Measurements from ENCODE around the gene ENOX1.
"Not testable (repeated sequence)": the region's sequence is repeated elsewhere in the genome, so short reads cannot be mapped to it uniquely, and the experiment has no call there.

The ENOX1 gene

GRCh38 chr13:43432958-43433357, 353.8 kb downstream of the ENOX1 start:
- DNase-seq (ENCODE audit: low read depth, low spot score): no peak

DNA sequence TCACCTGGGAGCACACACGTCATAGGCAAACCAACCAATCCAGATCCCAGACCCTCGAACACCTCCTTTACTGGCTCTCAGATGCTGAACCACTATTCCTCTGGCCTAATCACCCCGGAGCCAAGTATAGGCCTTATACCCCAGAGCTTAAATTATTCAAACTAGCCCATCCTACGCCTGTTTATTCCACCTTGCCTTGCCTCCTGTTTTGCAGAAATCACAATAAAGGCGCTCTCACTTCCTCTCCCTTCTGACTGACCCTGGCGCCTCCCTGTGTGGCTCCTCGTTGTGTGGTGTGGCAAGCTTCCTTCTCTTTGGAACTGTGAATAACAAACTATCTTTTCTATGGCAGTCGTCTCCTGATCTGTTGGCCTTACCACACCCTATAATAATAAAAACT, 354.9 kb downstream of the ENOX1 start:
- no peak for DNase-seq (ENCODE audit: low read depth, low spot score)

DNA sequence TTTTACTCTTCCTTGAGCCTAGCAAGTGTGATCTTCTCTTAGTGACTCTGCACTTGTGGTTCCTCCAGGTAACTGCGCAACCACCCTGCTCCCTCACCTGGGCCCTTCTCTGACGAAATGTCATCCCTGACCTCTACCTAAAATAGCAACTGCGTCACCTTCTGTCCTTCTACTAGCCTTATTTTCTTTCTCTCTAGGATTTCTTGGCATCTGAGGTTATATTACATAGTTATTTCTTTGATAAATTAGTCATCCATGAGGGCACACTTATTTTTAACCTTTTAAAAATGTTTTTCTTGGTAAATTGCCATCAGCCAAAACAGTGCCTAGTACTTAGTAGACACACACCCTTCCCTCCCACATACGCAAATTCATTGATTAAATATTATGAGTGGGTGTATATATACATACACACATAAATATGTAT, 355.5 kb downstream of the ENOX1 start:
- no peak for DNase-seq (ENCODE audit: low read depth, low spot score)

DNA sequence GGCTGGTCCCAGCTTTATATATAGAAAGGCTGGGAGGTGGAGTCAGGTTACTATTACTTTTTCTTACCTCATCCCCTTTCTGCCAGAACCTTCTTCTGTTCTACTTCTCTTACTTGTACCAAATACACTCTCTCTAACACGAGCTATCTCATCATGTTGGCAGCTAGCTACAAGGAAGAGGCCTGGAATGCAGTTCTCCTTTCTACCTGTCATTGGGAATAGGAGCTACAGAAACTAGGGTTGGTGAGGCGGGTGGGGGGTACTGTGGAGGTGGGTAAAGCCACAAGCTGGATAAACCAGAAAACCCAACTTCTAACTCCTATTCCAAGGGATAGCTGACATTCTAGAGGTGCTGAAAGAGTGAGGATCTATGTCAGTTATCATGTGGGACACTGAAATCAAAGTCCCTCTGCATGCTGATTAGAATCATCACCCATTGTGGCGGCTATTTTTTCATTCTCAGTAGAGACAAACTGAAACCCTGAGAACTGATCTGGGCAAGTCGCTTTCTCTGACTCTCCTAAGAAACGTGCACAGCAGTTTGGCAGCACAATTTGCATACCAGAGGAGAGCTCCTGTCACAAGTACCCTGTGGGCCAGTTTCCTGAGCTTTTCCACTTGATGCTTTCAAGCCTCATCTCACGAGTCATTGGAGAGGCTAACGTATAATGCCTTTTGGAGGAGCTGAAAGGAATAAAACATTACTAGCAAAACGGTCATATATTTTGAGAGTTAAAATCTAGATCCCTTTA, 358.1 kb downstream of the ENOX1 start:
- DNase-seq (ENCODE audit: low read depth, low spot score): no peak

- DNase-seq (ENCODE audit: low read depth, low spot score): no peak
Measured at GRCh38 chr13:43426355-43426754, 360.4 kb downstream of the ENOX1 start.

DNA sequence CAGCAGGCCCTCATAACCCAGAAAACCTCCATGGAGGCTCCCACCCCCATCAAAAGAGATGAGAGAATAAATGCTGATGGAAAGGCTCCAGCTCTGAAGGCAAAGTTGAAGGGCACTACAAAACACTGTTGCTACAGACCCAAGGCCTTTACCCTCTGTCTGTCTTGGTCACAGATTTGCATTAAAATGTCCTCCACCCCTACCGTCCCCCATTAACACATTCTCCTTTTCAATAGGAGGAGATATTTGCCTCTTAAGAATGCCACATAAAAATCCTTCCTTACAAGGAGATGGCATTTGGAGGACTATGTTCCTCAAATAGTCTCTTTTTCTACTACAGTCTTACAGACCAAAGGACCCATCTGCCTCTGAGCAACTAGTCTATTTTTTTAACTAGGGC, 361.5 kb downstream of the ENOX1 start:
- DNase-seq (ENCODE audit: low read depth, low spot score): peak; percentile 60

DNA sequence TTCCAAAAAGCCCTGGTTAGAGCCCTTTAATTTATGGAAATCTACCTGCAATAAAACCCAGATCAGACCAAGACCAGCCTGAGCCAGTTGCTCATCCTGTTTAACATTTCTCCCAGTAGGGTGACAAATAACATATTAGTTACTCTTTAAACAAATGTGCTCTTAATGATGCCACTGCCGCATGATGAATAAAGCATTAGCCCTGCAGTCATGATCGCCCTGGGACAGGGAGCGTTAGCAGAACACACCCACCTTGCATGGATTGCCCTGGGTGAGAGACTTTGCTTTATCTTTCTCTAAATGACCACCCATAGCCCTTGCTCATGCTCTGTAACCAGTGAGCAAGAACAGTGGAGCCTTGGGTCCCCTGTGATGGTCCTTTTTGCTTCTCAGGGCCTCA, 362.4 kb downstream of the ENOX1 start:
- DNase-seq (ENCODE audit: low read depth, low spot score): no peak

DNA sequence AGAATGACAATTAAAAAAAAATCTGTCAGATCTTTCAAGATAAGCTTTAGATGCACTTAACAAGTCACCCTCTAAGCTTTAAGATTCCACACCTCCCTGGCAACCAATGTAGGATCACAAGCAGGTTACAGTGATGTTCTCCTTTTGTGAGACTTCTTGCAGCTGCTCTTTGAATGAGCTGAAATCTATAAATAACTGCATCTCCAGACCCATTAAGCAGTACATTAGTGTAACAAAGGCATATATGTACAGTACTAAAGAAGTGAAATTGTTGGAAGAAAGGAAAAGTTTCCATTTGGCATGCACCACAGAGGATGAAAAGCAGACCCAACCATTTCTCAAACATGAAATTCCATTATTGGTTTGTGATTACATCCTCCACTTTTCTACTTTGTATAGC, 364.7 kb downstream of the ENOX1 start:
- DNase-seq (ENCODE audit: low read depth, low spot score): no peak

DNA sequence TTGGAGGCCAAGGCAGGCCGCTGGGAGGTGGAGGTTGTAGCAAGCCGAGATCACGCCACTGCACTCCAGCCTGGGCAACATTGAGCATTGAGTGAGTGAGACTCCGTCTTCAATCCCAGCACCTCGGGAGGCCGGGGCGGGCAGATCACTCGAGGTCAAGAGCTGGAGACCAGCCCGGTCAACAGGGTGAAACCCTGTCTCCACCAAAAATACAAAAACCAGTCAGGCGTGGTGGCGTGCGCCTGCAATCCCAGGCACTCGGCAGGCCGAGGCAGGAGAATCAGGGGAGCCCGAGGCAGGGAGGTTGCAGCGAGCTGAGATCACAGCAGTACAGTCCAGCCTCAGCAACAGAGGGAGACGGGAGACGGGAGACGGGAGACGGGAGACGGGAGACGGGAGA, 369.9 kb downstream of the ENOX1 start:
- not testable (repeated sequence) for DNase-seq (ENCODE audit: low read depth, low spot score)

DNA sequence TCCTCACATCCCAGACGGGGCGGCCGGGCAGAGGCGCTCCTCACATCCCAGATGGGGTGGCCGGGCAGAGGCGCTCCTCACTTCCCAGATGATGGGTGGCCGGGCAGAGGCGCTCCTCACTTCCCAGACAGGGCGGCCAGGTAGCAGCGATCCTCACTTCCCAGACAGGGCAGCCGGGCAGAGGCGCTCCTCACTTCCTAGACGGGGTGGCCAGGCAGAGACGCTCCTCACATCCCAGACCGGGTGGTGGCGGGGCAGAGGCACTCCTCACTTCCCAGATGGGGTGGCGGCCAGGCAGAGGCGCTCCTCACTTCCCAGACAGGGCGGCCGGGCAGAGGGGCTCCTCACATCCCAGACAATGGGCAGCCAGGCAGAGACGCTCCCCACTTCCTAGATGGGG, 370.4 kb downstream of the ENOX1 start:
- DNase-seq (ENCODE audit: low read depth, low spot score): not testable (repeated sequence)

GRCh38 chr13:43415903-43416391, 370.8 kb downstream of the ENOX1 start:
- not testable (repeated sequence) for DNase-seq (ENCODE audit: low read depth, low spot score)

- no peak for DNase-seq (ENCODE audit: low read depth, low spot score)
Measured at GRCh38 chr13:43414111-43414510, 372.7 kb downstream of the ENOX1 start.

GRCh38 chr13:43411741-43412140, 375.0 kb downstream of the ENOX1 start:
- DNase-seq (ENCODE audit: low read depth, low spot score): no peak

- no peak for DNase-seq (ENCODE audit: low read depth, low spot score)
Measured at GRCh38 chr13:43411211-43411610, 375.6 kb downstream of the ENOX1 start.

DNA sequence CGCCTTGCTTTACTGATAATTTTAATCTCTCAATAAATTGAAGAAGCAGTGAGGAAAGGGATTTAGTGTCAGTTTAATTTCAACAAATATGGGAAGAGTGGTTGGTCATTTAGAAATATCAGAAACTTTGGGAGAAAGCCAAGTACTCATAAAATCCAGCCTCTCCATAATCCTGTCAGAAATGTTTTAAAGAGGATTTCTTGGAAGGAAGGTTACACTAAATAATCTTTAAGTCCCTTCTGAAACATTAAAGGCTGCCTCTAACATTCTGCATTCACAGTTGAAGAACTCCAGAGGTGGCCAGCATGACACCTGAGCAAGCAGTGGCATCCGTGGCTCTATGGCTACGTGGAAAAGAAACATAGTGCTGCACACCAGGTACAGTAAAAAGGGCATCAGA, 378.5 kb downstream of the ENOX1 start:
- no peak for DNase-seq (ENCODE audit: low read depth, low spot score)

- no peak for DNase-seq (ENCODE audit: low read depth, low spot score)
Measured at GRCh38 chr13:43407023-43407581, 379.7 kb downstream of the ENOX1 start.

DNA sequence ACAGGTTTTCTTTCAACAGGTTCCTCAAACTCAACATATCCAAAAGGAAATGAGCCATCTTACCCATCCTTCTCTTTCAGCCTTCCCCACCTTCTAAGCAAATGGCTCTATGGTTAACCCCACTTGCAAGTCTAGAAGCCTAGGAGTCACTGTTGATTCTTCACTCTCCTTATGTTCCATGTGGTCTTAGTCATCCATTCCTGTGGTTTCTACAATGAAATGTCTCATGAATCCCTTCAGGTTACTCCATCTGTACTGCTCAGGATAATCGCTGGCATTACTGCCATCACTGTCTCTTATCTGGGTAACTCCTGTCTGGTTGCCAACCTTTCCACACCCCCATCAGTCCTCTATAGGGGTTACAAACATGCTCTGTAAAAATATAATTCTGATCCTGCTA, 381.3 kb downstream of the ENOX1 start:
- no peak for DNase-seq (ENCODE audit: low read depth, low spot score)

DNA sequence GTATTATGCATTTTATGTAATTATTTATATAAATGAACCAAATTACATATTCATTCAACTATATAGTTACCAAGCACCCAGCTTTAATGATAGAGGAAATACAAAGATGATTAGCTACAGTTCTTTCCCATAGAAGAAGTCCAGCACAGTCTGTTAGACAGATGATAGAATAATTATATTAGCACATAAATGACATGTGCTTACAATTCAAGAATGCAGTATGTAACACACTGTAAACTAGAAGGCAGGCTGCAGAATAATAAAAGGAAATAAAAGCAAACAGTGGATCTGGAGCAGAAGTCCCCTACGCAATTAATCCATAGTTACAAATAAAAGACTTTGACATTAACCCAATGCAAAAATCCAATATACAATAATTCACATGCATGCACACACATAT, 384.4 kb downstream of the ENOX1 start:
- no peak for DNase-seq (ENCODE audit: low read depth, low spot score)

DNA sequence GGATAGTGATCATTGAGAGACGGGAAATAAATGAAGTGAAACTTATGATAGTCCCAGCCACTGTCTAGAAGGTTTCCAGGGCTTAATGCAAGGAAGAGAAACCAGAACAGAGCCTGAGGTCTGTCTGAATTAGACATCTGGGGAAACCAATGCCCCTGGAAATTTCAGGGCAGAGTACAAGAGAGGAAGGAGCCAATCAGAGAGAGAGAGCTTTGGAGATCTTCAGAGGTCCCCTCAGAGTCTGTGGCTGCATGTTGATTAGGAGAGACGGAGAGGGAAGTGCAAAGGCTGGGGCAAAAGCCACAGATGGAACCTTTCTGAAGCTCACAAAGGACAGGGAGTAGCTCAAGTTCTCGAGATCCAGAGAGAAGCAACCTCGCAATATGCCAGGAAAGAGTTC, 385.4 kb downstream of the ENOX1 start:
- DNase-seq (ENCODE audit: low read depth, low spot score): no peak

DNA sequence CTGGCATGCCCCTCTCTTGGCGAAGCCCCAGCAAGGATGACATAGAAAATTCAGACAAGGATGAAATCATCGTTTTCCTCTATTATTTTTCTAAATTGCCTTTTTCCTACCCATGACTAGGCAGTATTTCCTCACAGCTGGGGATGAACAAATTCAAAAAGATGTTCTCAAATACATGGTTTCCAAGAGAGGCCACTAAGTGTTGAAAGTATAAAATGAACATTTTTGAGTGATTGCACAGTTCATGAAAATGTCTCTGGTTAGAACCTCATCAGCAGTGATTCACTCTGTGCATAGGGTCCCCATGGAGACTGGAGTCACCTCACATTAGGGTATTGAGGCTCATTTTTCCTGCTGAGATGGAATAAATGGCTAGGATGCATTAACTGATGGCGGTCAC, 389.7 kb downstream of the ENOX1 start:
- no peak for DNase-seq (ENCODE audit: low read depth, low spot score)

DNA sequence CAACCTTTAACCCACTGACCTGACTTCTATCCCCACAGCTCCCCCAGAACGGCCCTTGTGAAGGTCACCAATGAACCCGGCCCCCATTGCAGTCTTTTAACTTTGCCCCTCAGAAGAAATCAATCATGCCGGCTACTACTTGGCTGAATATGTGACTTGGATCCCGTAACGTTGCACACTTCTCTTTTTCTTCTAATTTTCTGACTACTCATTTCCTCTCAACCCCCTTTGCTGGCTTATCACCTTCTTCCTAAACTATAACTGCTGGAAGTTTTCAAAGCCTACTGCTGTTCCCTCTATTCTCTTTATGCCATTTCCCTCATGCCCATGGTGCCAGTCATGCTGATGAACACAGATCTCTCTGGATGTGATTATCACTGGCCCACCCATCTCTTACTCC, 395.7 kb downstream of the ENOX1 start:
- DNase-seq (ENCODE audit: low read depth, low spot score): no peak

GRCh38 chr13:43390619-43391018, 396.2 kb downstream of the ENOX1 start:
- no peak for DNase-seq (ENCODE audit: low read depth, low spot score)

DNA sequence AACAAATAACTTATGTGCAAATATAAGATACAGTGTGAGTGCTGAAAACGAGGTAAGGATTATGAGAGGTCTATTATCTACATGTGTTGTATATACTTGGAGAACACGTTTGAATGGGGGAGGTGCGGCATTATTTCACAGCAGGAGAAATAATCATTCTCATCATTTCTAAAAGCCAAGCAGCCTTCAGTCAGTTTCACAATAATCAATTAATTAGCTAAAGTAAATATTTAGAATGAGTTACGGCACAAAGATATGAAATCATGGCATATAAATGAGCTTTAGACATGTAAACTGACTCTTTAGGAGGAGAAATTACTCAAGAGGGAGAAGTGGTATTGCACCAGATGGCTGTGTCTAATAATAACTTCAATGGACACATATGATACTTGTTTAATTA, 396.8 kb downstream of the ENOX1 start:
- DNase-seq (ENCODE audit: low read depth, low spot score): no peak

Measured in iPS DF 19.7 (cell line).